Loucy (cell line): ENCODE results near the gene DMWD.

ENCODE experiments used
- H2AFZ ChIP-seq: fragments of 200-600 bp; sonication (generic); 2 replicates; pipeline ENCODE4 v1.6.0; 2016; ENCODE audit warnings: antibody characterized with exemption, mild to moderate bottlenecking, low read length, moderate library complexity
- H3F3A ChIP-seq: fragments of 200-600 bp; 2 replicates; pipeline ENCODE4 v1.6.0; 2016; ENCODE audit warnings: antibody characterized with exemption, low read depth, mild to moderate bottlenecking
- H3K27me3 ChIP-seq: fragments of 200-600 bp; sonication (generic); 2 replicates; pipeline ENCODE4 v1.6.1; 2014; ENCODE audit warnings: low read length, mild to moderate bottlenecking; ENCODE audit not compliant: insufficient read depth, poor library complexity, severe bottlenecking
- H3K36me3 ChIP-seq: fragments of 200-600 bp; sonication (generic); 2 replicates; pipeline ENCODE4 v1.6.1; 2016; ENCODE audit warnings: low read length; ENCODE audit not compliant: insufficient read depth
- H3K4me1 ChIP-seq: fragments of 200-600 bp; sonication (generic); 2 replicates; pipeline ENCODE4 v1.5.1; 2014; ENCODE audit warnings: low read length, mild to moderate bottlenecking; ENCODE audit not compliant: insufficient read depth, poor library complexity, severe bottlenecking
- H3K4me2 ChIP-seq: fragments of 200-600 bp; sonication (generic); 2 replicates; pipeline ENCODE4 v1.6.0; 2014; ENCODE audit warnings: antibody characterized with exemption, low read length, low read depth, mild to moderate bottlenecking; ENCODE audit not compliant: poor library complexity, severe bottlenecking
- H3K4me3 ChIP-seq: fragments of 200-600 bp; sonication (generic); 2 replicates; pipeline ENCODE4 v1.5.1; 2014; ENCODE audit warnings: low read length, mild to moderate bottlenecking, mixed read lengths; ENCODE audit not compliant: poor library complexity, severe bottlenecking
- H3K79me2 ChIP-seq: fragments of 200-600 bp; sonication (generic); 2 replicates; pipeline ENCODE4 v1.6.1; 2014; ENCODE audit warnings: low read length; ENCODE audit not compliant: insufficient read depth
- H3K9ac ChIP-seq: fragments of 200-600 bp; sonication (generic); 2 replicates; pipeline ENCODE4 v1.6.0; 2014; ENCODE audit warnings: mild to moderate bottlenecking, low read depth, low read length, moderate library complexity; ENCODE audit not compliant: poor library complexity, severe bottlenecking
- H3K9me2 ChIP-seq: fragments of 200-600 bp; sonication (generic); replicated peaks from 2 replicates; pipeline ENCODE4 v1.6.1; 2016; ENCODE audit warnings: low read depth, low read length, mixed read lengths
- H3K9me3 ChIP-seq: fragments of 200-600 bp; sonication (generic); 2 replicates; pipeline ENCODE4 v1.6.1; 2014; ENCODE audit warnings: mild to moderate bottlenecking, antibody characterized with exemption, low read length, low read depth; ENCODE audit not compliant: insufficient read depth
- H4K20me1 ChIP-seq: fragments of 200-600 bp; sonication (generic); 2 replicates; pipeline ENCODE4 v1.6.0; 2014; ENCODE audit warnings: antibody characterized with exemption, low read length, mild to moderate bottlenecking; ENCODE audit not compliant: insufficient read depth, poor library complexity, severe bottlenecking
- CTCF ChIP-seq: fragments of 200-600 bp; sonication (generic); conservative IDR thresholded peaks from 2 replicates; pipeline ENCODE4 v1.5.1; 2014; ENCODE audit warnings: mild to moderate bottlenecking, antibody characterized with exemption, low read length
- EZH2phosphoT487 ChIP-seq: fragments of 200-600 bp; IDR thresholded peaks from 2 replicates; pipeline ENCODE4 v1.6.1; 2018; ENCODE audit warnings: antibody characterized with exemption, mild to moderate bottlenecking, moderate library complexity, borderline replicate concordance

Gene DMWD

GRCh38 chr19:45768655-45768983 lies 24.0 kb downstream of the DMWD start:
- peaks cover 9% of the 10 kb centered on the region for H3K79me2 ChIP-seq
- H3K4me2 ChIP-seq, result peak overlapping the region; percentile 75
- H3K36me3 ChIP-seq, result no peaks in the 10 kb centered on the region
- no peaks in the 10 kb centered on the region for H3K9me2 ChIP-seq
- H3F3A ChIP-seq, result no peaks in the 10 kb centered on the region
- H3K27me3 ChIP-seq, result no peaks in the 10 kb centered on the region
- H4K20me1 ChIP-seq, result no peaks in the 10 kb centered on the region
- H3K4me3 ChIP-seq, result peak overlapping the region; percentile 85
- TF ChIP-seq EZH2phosphoT487, result no peak
- TF ChIP-seq CTCF, result no peak
- peak overlapping the region; percentile 79 for H2AFZ ChIP-seq
- H3K9me3 ChIP-seq, result no peaks in the 10 kb centered on the region
- H3K9ac ChIP-seq, result peak overlapping the region; percentile 89
- peaks cover 8% of the 10 kb centered on the region for H3K4me1 ChIP-seq

- Histone ChIP-seq H3K4me3 (peak overlapping the region; percentile 85), H3K9me2 (no peaks in the 10 kb centered on the region), H3F3A (no peaks in the 10 kb centered on the region), H3K4me1 (peaks cover 8% of the 10 kb centered on the region), H3K4me2 (peak overlapping the region; percentile 75), H4K20me1 (no peaks in the 10 kb centered on the region), H3K36me3 (no peaks in the 10 kb centered on the region), H3K9ac (peak overlapping the region; percentile 89), H3K27me3 (no peaks in the 10 kb centered on the region), H2AFZ (no peak overlapping the region), H3K9me3 (no peaks in the 10 kb centered on the region), H3K79me2 (peaks cover 9% of the 10 kb centered on the region)
- TF ChIP-seq CTCF (no peak), EZH2phosphoT487 (no peak)
Observed at GRCh38 chr19:45767881-45768654, 24.6 kb downstream of the DMWD start.

- Histone ChIP-seq H3K36me3 (no peaks in the 10 kb centered on the region), H3K9ac (no peak overlapping the region), H4K20me1 (no peaks in the 10 kb centered on the region), H3F3A (no peaks in the 10 kb centered on the region), H3K9me2 (no peaks in the 10 kb centered on the region), H2AFZ (no peak overlapping the region), H3K27me3 (no peaks in the 10 kb centered on the region), H3K79me2 (peaks cover 9% of the 10 kb centered on the region), H3K9me3 (no peaks in the 10 kb centered on the region), H3K4me2 (peak overlapping the region; percentile 75), H3K4me3 (peak overlapping the region; percentile 85), H3K4me1 (peaks cover 8% of the 10 kb centered on the region)
- TF ChIP-seq EZH2phosphoT487 (no peak), CTCF (no peak)
Observed at GRCh38 chr19:45767410-45767880, 25.2 kb downstream of the DMWD start.
